CD4-positive, alpha-beta T cell treated with Interleukin-1 beta for 1 hour (primary cell): ENCODE results near the gene AARS2.
"Not testable (repeated sequence)": the region's sequence is repeated elsewhere in the genome, so short reads cannot be mapped to it uniquely, and the experiment has no call there.

Experiments
- DNase-seq, 2 donors: peaks; one replicate each; pipeline ENCODE4 v3.0.0-alpha.2; 2020 to 2022

AARS2 gene

GRCh38 chr6:44312901-44313788, at the start of gene AARS2:
Gene AARS2, minus strand, starts transcription at chr6:44313347. Its CDS starts 24 bp downstream, at chr6:44313323.
- peak; percentile 89 to 93 for DNase-seq

- DNase-seq, result no peak
Observed at GRCh38 chr6:44361947-44362346, 48.8 kb upstream of the AARS2 start.

- DNase-seq, result no peak
Observed at GRCh38 chr6:44359973-44360372, 46.8 kb upstream of the AARS2 start.

- DNase-seq, result no peak
Observed at GRCh38 chr6:44356487-44356886, 43.3 kb upstream of the AARS2 start.

DNA sequence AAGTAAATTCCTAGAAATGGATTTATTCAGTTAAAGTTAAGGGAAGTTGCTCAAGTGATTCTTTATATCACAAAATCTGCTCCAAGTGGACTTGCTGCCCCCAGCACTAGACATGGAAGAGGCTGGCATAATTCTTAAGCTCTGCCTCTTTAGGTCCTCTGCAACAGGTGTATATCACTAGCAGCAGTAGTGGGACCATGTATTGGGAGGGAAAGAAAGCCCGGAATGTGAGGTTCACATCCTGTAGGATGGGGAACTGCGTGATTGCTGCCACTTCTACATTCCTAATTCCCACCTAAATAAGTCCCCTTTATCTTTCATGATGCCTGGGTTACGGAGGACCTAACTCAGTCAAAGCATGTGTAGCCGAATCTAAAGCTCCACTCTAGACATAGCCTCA, 42.5 kb upstream of the AARS2 start:
- DNase-seq, result no peak

DNA sequence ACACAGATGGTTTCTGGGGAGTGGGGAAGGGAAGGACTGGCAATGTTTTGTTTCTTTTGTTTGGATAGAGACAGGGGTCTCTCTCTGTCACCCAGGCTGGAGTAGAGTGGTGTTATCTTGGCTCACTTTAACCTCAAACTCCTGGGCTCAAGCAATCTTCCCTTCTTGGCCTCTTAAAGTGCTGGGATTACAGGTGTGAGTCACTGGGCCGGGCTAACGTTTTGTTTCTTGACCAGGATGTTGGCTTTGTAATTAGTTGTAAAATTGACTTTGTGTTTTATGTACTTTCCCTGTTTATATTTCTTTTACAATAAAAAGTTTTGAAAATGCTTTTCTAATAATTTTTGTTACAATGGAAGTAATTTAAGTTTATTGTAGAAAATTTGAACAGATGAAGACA, 40.2 kb upstream of the AARS2 start:
- DNase-seq, result no peak

DNA sequence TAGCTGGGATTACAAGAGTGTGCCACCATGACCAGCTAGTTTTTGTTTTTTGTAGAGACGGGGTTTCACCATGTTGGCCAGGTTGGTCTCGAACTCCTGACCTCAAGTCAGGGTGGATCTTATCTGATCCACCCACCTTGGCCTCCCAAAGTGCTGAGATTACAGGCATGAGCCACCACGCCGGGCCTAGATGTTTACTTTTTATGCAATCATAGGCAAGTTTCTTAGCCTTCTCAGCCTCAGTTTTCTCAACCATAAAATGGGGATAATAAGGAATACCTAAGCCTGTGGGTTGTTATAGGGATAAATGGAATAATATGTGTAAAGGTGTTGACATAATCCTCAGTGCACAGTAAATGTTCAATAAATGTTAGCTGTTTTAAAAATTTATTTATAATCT, 39.1 kb upstream of the AARS2 start:
- no peak for DNase-seq

DNA sequence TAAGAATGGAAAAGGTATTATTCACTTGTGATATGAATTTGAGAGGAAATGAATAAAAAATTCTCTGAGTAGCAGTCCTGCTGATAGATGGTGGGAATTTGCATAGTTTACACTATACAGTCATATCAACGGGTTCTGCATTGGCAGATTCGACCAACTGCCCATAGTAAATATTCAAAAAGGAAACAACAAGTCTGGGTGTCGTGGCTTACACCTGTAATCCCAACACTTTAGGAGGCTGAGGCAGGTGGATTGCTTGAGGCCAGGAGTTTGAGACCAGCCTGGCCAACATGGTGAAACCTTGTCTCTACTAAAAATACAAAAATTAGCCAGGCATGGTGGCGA, 37.5 kb upstream of the AARS2 start:
- DNase-seq, result not testable (repeated sequence)

DNA sequence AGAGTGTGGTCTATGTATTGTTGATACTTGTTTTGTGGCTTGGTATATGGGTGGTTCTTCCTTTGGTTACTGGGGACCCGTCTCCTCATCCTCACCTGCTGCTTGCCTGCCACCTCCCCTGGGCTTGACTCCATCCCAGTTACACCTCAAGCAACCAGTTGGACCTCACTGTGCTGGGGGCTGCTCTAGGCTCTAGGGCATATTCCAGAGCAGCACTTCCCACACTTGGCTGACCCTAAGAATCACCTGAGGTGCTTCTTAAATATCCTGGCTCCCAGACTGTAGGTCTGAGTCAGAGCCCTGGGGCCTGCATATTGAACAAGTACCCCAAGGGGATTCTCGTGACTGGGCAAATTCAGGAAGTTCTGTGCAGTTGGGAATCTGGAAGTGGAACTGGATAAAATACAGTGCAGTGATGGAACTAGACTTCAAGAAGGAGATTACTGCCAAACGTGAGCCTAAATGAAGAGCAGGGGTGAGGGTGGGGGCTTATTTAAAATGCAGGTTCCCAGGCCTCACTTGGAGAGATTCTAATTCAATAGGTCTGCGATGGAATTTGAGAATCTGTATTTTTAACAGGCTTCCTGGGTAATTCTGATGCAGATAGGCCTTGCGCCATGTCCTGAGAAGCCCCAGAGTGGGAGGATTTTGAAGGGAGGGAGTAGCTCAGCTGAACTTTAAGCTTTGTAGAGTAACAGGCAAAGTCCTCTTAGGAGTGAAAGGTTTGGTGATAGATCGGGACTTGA, 36.9 kb upstream of the AARS2 start:
- DNase-seq, result no peak

GRCh38 chr6:44346818-44347217, 33.7 kb upstream of the AARS2 start:
- not testable (repeated sequence) for DNase-seq

GRCh38 chr6:44342489-44342888, 29.3 kb upstream of the AARS2 start, which contains the start of gene SPATS1:
Gene SPATS1, plus strand, starts transcription at chr6:44342650. Its CDS starts 446 bp downstream, at chr6:44343096.
- DNase-seq, result no peak

- DNase-seq, result no peak
Observed at GRCh38 chr6:44342052-44342451, 28.9 kb upstream of the AARS2 start.

DNA sequence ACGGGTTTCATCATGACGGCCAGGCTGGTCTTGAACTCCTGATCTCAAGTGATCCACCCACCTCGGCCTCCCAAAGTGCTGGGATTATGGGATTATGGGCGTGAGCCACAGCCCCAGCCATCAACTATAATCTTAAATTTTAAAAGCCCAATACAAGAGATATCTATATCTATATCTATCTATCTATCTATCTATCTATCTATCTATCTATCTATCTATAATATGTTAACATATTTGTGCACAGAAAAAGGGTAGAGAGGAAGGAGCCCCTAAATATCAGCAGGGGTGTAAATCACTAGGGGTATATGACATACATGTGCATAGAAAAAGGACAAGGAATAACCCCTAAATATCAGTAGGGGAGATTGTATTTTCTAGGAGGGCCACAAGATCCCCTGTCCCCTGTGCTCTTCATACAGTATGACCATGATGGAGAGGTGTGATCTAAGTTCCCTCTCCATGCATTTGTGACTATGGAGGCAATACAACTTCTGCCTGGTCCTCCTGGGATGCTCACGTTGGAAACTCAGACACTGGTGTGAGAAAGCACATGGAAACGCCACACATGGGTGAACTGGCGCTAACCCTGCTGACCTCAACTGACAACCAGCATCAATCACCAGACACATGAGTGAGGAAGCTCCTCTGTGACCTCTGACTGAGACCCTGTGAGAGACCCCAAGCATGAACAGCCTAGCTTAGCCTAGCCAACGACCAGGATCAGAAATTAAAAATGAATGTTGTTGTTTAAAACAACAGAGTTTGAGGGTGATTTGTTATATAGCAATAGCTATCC, 28.1 kb upstream of the AARS2 start:
- DNase-seq, result no peak

DNA sequence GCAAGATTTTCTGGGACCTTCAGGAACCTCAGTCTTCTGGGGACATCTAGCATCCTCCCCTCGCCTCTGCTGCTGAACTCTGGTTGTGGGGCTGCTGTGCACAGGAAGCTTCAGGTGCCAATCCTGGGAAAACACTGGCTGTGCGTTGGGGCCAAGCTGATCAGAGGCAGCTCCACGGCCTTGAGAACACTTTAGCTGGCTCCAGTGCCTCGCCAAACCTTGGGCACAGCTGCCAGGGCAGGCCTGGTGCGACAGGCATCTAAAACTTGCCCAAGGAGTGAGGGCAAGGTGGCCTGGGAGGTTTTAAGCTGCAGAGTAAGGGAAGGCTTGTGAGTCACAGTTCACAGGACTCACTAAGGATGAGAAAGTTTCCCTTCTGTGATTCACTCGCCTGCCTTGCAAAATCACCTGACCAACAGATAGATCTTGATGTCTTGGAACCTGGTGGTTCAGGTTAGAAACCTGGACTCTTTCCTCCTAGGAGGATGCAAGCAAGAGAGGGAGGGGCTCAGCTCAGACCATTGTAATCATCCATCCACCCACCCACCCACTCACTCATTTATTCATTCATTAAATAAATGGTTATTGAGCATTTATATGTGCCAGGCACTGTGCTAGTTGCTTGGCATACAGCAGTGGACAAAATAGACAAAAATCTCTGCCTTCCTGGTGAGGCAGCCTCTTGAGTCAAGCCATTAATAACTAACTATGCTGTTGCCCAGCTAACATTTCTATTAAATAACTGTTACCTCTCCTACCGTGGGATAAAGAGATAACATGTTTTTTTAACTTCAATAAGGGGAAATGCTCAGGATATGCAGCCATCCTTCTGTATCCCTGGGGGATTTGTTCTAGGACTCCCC, 26.8 kb upstream of the AARS2 start:
- DNase-seq, result no peak

GRCh38 chr6:44339301-44339700, 26.2 kb upstream of the AARS2 start:
- DNase-seq, result no peak

- peak; percentile 66 to 76 for DNase-seq
Observed at GRCh38 chr6:44338228-44339122, 25.3 kb upstream of the AARS2 start.

DNA sequence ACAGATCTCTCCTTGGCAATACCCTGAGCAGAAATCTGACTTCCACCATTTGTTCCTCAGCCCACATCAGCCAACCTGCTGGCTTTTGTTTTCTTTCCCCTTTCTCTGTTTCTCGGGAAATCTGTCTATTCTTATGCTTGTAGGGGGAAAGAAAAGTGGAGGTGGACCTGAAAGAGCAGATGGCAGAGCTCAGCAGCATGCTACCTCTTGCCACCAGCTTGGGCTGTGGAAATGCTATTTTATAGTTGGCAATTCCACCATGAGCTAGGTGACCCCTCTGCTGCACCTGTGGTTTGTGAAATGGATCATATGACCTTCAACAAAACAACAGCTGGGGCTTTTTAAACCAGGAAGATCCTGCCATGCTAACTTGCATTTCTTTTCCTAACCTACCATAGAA, 22.5 kb upstream of the AARS2 start:
- DNase-seq, result no peak

DNA sequence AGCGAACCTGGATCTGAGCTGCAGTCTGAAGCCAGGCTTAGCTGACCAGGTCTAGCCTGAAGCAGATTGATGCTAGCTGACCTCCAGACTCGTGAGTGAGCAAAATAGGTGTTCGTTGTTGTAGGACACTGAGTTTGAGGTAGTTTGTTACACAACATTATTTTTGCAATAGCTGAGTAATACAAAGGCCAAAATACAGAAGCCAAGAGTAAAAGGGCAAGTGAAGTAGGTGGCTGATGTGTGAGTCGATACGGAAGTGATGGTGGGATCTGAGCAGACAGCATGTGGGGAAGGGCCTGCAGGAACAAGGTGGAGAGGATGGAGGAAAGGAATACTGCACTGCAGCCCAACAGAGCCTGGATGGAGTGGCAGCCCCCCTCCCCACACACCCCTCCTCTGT, 20.8 kb upstream of the AARS2 start:
- peak in 1 of 2 donors; percentile 2 for DNase-seq

GRCh38 chr6:44333273-44333919, 20.2 kb upstream of the AARS2 start:
- DNase-seq, result no peak

- no peak for DNase-seq
Observed at GRCh38 chr6:44332585-44332984, 19.4 kb upstream of the AARS2 start.

DNA sequence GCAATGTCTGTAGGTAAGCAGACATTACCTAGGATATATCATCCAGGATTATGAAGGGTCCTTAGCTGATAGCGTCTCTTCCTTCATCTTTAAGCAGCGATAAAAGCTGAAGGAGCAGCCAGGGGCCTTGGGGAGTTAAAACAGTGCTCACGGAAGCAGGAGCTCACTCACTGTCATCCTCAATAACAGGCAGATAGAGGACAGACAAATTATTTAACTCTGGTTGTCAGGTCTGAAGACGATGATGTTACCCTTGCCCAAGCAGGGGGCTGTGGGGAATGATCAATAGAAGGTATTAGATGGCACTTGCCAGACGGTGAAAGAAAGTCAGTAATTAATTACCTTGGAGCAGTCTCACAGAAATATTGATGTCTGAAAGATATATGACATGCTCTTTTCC, 16.7 kb upstream of the AARS2 start:
- no peak for DNase-seq
